Neural progenitor cell (in vitro differentiated cells): ENCODE measurements around the gene BFSP1.

Experiments used
- EZH2 ChIP-seq: fragments of 200-600 bp; sonication (generic); IDR thresholded peaks from 2 replicates; pipeline ENCODE4 v1.6.1; 2017; ENCODE audit warnings: antibody characterized with exemption, mild to moderate bottlenecking, moderate library complexity
- EZH2phosphoT487 ChIP-seq: fragments of 200-600 bp; sonication (generic); IDR thresholded peaks from 2 replicates; pipeline ENCODE4 v1.6.1; 2017; ENCODE audit warnings: antibody characterized with exemption
- TF ChIP-seq, protein P1 (sequence below): fragments of 200-600 bp; sonication (generic); IDR thresholded peaks from 2 replicates; pipeline ENCODE4 v1.5.1; 2017; ENCODE audit warnings: antibody characterized with exemption, mild to moderate bottlenecking

DNA sequence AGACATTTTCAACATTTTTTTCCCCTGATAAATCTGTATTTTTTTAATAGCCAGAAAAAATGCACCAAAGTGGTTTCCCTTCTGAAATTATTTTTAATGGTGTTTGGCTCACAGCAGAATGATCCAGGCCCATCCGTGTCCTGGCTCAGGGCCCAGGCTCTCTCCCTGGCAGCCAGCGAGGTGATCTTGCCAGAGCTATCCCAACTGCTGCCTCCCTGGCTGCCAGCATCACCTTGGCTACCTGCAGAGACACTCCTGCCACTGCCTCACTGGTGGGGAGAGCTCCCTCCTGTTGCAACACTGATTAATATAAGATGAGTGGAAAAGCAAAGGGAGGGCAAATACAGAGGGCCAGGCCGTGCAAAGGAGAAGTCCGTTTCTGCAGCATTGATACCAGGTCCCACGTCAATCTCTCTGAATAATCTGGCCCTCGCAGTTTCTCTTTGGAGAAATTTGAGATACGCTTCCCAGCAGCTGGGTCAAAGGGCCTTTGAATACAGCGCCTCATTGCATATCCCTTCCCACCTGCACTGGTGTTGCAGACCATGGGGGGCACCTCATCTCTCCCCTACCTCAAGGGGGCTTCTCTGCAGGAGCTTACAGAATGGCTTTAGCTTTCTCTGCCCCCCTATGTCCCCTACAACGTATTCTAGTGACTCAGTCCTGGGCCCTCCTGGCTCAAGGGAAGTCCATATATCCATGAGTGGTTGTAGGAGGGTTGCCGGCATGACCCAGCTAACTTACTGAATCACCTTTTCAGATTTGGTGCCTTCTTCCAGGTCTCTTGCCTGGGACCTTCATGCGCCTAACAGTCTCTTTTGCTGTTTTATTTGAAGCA is 25.9 kb upstream of the BFSP1 start:
- TF ChIP-seq, protein P1, sequence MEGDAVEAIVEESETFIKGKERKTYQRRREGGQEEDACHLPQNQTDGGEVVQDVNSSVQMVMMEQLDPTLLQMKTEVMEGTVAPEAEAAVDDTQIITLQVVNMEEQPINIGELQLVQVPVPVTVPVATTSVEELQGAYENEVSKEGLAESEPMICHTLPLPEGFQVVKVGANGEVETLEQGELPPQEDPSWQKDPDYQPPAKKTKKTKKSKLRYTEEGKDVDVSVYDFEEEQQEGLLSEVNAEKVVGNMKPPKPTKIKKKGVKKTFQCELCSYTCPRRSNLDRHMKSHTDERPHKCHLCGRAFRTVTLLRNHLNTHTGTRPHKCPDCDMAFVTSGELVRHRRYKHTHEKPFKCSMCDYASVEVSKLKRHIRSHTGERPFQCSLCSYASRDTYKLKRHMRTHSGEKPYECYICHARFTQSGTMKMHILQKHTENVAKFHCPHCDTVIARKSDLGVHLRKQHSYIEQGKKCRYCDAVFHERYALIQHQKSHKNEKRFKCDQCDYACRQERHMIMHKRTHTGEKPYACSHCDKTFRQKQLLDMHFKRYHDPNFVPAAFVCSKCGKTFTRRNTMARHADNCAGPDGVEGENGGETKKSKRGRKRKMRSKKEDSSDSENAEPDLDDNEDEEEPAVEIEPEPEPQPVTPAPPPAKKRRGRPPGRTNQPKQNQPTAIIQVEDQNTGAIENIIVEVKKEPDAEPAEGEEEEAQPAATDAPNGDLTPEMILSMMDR = no peak
- TF ChIP-seq EZH2 (no peak), EZH2phosphoT487 (no peak)
